Neural crest cell (in vitro differentiated cells): Measurements from ENCODE around the gene DNAH2. TPM values are rescaled to one million over a fixed set of nuclear protein-coding genes. Genes with fewer than 3 reads are reported as not detected.

ENCODE experiments used
- DNase-seq: peaks from one replicate; pipeline ENCODE4 v3.0.0; 2021; ENCODE audit warnings: low read depth, mixed read lengths, low spot score
- H3K27ac Mint-ChIP-seq: one replicate; pipeline ENCODE4 v1.8.0; 2021; ENCODE audit warnings: mild to moderate bottlenecking, mixed read lengths; ENCODE audit not compliant: unreplicated experiment
- H3K27me3 Mint-ChIP-seq: 2 replicates; pipeline ENCODE4 v1.8.0; 2021; ENCODE audit warnings: low read depth, mild to moderate bottlenecking, mixed read lengths
- H3K36me3 Mint-ChIP-seq: 2 replicates; pipeline ENCODE4 v1.8.0; 2021; ENCODE audit warnings: low read depth, mild to moderate bottlenecking, mixed read lengths
- H3K4me1 Mint-ChIP-seq: 2 replicates; pipeline ENCODE4 v1.8.0; 2021; ENCODE audit warnings: mixed read lengths
- H3K4me3 Mint-ChIP-seq: one replicate; pipeline ENCODE4 v1.8.0; 2021; ENCODE audit warnings: mild to moderate bottlenecking, mixed read lengths
- H3K9me3 Mint-ChIP-seq: 2 replicates; pipeline ENCODE4 v1.8.0; 2021; ENCODE audit warnings: mixed read lengths
- total RNA-seq: library from RNA; stranded (reverse); gene quantifications from 2 replicates; pipeline ENCODE4 v1.2.1, GENCODE V29; 2021
- TF ChIP-seq, protein P1 (sequence below): fragments of 200-600 bp; sonication (generic); conservative IDR thresholded peaks from 2 replicates; pipeline ENCODE4 v1.5.0; 2021; ENCODE audit warnings: antibody characterized with exemption, mild to moderate bottlenecking

DNAH2 gene
- total RNA-seq, 1 donor from 2014 or later = 0.16 TPM

DNA sequence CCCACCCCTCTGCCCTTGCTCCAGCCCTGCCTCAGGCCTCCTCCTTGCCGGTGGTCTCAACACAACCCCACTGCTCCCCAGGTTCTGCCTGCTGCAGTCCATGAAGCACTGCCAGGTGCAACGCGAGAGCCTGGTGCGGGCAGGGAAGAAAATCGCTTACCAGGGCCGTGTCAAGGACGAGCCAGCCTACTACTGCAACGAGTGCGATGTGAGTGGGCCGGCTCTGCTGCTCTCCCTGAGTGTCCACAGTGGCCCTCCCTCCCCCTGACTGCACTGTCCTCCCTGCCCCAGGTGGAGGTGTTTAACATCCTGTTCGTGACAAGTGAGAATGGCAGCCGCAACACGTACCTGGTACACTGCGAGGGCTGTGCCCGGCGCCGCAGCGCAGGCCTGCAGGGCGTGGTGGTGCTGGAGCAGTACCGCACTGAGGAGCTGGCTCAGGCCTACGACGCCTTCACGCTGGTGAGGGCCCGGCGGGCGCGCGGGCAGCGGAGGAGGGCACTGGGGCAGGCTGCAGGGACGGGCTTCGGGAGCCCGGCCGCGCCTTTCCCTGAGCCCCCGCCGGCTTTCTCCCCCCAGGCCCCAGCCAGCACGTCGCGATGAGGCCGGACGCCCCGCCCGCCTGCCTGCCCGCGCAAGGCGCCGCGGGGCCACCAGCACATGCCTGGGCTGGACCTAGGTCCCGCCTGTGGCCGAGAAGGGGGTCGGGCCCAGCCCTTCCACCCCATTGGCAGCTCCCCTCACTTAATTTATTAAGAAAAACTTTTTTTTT, 135.6 kb downstream of the DNAH2 start:
- H3K4me1 Mint-ChIP-seq = peaks cover 10% of the 10 kb centered on the region
- TF ChIP-seq, protein P1, sequence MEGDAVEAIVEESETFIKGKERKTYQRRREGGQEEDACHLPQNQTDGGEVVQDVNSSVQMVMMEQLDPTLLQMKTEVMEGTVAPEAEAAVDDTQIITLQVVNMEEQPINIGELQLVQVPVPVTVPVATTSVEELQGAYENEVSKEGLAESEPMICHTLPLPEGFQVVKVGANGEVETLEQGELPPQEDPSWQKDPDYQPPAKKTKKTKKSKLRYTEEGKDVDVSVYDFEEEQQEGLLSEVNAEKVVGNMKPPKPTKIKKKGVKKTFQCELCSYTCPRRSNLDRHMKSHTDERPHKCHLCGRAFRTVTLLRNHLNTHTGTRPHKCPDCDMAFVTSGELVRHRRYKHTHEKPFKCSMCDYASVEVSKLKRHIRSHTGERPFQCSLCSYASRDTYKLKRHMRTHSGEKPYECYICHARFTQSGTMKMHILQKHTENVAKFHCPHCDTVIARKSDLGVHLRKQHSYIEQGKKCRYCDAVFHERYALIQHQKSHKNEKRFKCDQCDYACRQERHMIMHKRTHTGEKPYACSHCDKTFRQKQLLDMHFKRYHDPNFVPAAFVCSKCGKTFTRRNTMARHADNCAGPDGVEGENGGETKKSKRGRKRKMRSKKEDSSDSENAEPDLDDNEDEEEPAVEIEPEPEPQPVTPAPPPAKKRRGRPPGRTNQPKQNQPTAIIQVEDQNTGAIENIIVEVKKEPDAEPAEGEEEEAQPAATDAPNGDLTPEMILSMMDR = no peak
- no peak overlapping the region for H3K4me3 Mint-ChIP-seq
- peaks cover 7% of the 10 kb centered on the region for H3K36me3 Mint-ChIP-seq
- H3K27me3 Mint-ChIP-seq = peaks cover 10% of the 10 kb centered on the region
- no peak overlapping the region for H3K27ac Mint-ChIP-seq
- H3K9me3 Mint-ChIP-seq = no peaks in the 10 kb centered on the region
- DNase-seq = no peak

DNA sequence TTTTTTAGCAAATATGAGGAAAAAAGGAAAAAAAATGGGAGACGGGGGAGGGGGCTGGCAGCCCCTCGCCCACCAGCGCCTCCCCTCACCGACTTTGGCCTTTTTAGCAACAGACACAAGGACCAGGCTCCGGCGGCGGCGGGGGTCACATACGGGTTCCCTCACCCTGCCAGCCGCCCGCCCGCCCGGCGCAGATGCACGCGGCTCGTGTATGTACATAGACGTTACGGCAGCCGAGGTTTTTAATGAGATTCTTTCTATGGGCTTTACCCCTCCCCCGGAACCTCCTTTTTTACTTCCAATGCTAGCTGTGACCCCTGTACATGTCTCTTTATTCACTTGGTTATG, 136.1 kb downstream of the DNAH2 start:
- peak overlapping the region; percentile 60 for H3K4me3 Mint-ChIP-seq
- TF ChIP-seq, protein P1 = no peak
- DNase-seq = no peak

DNA sequence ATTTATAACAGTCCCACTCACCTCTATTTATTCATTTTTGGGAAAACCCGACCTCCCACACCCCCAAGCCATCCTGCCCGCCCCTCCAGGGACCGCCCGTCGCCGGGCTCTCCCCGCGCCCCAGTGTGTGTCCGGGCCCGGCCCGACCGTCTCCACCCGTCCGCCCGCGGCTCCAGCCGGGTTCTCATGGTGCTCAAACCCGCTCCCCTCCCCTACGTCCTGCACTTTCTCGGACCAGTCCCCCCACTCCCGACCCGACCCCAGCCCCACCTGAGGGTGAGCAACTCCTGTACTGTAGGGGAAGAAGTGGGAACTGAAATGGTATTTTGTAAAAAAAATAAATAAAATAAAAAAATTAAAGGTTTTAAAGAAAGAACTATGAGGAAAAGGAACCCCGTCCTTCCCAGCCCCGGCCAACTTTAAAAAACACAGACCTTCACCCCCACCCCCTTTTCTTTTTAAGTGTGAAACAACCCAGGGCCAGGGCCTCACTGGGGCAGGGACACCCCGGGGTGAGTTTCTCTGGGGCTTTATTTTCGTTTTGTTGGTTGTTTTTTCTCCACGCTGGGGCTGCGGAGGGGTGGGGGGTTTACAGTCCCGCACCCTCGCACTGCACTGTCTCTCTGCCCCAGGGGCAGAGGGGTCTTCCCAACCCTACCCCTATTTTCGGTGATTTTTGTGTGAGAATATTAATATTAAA, 136.7 kb downstream of the DNAH2 start:
- H3K27ac Mint-ChIP-seq = no peak overlapping the region
- TF ChIP-seq, protein P1 = no peak
- no peaks in the 10 kb centered on the region for H3K9me3 Mint-ChIP-seq
- peaks cover 10% of the 10 kb centered on the region for H3K27me3 Mint-ChIP-seq
- H3K4me1 Mint-ChIP-seq = peaks cover 10% of the 10 kb centered on the region
- H3K36me3 Mint-ChIP-seq = peaks cover 7% of the 10 kb centered on the region
- DNase-seq = no peak
- H3K4me3 Mint-ChIP-seq = peak overlapping the region; percentile 60

More for the DNA sequence above, 136.1 kb downstream of the DNAH2 start:
- Mint-ChIP-seq H3K27ac (no peak overlapping the region), H3K36me3 (peaks cover 7% of the 10 kb centered on the region), H3K27me3 (peaks cover 10% of the 10 kb centered on the region), H3K9me3 (no peaks in the 10 kb centered on the region), H3K4me1 (peaks cover 10% of the 10 kb centered on the region)

DNA sequence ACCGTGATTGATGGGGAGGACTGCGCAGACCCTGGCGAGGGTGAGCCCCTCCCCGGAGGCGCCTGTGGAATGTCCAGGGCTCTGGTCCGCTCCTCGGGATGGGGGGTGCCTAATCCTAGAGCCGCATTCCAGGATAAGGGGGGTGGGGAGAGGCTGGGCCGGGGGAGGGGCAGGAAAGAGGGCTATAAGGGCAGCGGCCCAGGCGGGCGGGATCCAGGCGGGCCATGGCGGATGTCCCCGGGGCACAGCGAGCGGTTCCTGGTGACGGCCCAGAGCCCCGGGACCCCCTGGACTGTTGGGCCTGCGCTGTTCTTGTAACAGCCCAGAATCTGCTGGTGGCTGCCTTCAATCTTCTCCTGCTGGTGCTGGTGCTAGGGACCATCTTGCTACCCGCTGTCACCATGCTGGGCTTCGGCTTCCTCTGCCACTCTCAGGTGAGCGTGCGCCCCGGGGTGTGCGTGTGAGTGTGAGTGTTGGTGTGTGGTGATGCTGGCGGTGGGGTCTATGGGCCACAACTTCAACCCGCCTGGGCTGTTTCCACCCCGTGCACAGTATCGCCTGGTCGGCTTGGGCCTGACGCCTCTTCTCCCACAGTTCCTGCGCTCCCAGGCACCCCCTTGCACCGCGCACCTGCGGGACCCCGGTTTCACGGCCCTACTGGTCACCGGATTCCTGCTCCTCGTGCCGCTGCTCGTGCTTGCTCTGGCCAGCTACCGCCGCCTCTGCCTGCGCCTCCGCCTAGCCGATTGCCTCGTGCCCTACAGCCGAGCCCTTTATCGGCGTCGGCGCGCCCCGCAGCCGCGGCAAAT, 137.5 kb downstream of the DNAH2 start, which contains the start of gene TMEM88:
Gene TMEM88 (plus strand): TSS at position 216 of the 809 bp plus-strand sequence. CDS start 9 bp downstream, at position 225.
- no peak for DNase-seq
- H3K27me3 Mint-ChIP-seq = peaks cover 10% of the 10 kb centered on the region
- H3K27ac Mint-ChIP-seq = no peak within 1 kb of the TSS
- TF ChIP-seq, protein P1 = no peak
- H3K4me3 Mint-ChIP-seq = peak within 1 kb of the TSS; percentile 60
- no peaks in the 10 kb centered on the region for H3K9me3 Mint-ChIP-seq
- H3K36me3 Mint-ChIP-seq = peaks cover 7% of the 10 kb centered on the region
- H3K4me1 Mint-ChIP-seq = peaks cover 10% of the 10 kb centered on the region

DNA sequence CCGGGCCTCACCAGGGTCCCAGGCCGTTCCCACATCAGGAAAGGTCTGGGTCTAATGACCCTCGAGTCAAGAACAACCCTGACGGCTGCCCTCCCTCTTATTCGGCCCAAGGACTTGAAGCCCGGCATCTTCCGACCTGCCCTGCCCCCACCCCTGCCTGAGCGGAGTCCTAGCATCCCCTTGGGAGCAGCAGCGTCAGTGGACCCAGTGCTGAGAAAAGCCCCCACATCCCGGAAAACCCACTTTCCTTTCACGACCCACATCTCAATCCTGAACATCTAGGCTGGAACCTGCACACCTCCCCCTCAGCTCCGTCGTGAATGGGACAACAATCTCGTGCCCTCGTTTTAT, 138.1 kb downstream of the DNAH2 start:
- Mint-ChIP-seq H3K9me3 (no peaks in the 10 kb centered on the region), H3K4me3 (no peak overlapping the region), H3K36me3 (peaks cover 7% of the 10 kb centered on the region), H3K27ac (no peak overlapping the region), H3K27me3 (peaks cover 10% of the 10 kb centered on the region), H3K4me1 (peaks cover 10% of the 10 kb centered on the region)
- TF ChIP-seq, protein P1 = no peak
- DNase-seq = peak; percentile 27
